ENCODE data around the gene WDTC1. TPM values are rescaled to one million over a fixed set of nuclear protein-coding genes. Genes with fewer than 3 reads are reported as not detected.

The WDTC1 gene
- total RNA-seq, 1 experiment from 2014 or later = 37.1 TPM

DNA sequence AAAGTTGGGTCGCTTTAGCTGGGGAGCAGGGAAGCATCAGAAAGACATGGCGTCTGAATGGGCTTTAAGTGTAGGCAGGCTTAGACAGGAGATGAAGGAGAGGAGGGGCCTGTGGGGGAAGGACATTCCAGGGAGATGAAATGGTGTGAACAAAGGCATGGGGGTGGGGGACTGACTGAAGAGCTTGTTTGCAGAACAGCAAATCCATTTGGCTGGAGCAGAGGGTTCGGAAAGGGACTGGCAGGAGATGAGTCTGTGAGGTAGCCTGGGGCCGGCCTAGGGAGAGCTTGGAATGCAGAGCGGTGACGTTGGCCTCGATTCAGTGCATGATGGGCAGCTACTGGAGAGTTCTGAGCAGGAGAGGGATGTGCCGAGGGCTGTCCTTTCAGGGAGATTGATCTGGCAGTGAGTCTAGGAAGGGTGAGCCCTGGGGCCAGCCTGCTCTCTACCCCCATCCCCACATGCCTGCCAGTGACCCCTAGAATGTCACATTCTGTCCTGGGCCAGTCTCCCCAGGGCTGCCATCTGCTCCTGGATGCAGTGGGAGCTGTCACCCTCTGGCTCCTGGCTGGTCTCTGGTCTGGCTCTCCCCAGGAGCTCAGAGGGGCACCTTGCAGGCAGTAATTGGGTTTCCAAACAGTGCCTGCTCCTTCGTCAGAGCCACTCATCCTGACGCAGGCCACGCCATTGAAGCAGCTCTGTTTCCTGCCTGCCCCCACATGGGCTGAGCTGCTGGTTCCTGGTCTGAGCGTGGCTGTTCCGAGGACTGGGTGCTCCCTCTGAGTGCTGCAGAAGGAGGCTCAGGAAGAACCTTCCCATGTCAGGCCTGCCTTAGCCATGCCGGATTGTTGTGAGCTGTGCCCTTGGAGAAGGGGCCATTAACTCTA, 65.2 kb downstream of the WDTC1 start:
- BruUV-seq (replicated peaks) = no TSS peak
- CTCF ChIA-PET = interaction anchor here (0.5 to 2.0 kb wide), 8 partner anchors 33 to 409 kb away, joined by 3 to 4 read pairs (median 4); partner anchors contain the start of genes GPN2 and MAP3K6
- H3K4me2 ChIP-seq = no peak overlapping the region

DNA sequence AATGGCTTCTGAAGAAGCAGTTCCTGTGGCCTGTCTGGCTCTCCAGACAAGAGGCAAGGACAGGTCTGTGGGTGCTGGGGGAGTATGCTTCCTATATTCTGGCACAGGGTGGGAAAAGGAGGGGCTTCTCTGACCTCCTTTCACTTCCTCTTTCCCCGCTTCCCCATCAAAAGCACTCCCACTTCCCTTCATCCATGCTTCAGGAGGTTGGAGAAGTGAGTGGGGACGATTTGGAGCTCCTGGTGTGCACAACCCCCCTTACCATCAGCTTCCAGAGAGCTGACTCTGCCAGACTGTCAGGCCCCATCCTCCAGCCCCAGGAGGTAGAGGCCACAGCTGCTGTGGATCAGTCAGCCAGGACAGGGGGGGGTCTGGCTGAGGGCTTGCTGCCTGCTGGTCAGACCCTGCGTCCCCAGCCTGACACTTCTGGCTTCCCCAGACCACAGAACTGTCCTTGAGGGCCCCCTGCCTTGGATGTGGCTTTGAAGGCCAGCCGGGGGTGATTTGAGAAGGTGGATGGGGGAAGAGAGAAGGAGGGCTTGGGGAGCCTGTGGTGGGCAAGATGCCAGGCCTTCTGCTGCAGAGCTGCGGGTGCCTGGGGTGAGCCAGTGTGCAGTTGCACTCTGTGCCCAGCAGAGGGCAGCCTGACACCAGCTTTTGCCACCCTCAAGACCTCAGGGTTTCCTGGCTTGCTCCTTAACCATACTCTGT, 66.1 kb downstream of the WDTC1 start:
- Histone ChIP-seq H4K20me1 (ENCODE audit: insufficient read depth) (no peaks in the 10 kb centered on the region), H3K4me2 (no peak overlapping the region), H2AFZ (no peak overlapping the region), H3K79me2 (ENCODE audit: low read depth) (no peaks in the 10 kb centered on the region), H3K4me3 (no peak overlapping the region), H3K4me1 (replicated peaks; ENCODE audit: insufficient read depth) (no peaks in the 10 kb centered on the region), H3K27ac (no peak overlapping the region), H3K27me3 (ENCODE audit: insufficient read depth, low read depth) (no peaks in the 10 kb centered on the region), H3K9me3 (ENCODE audit: insufficient read depth, low read depth) (no peaks in the 10 kb centered on the region), H3F3A (ENCODE audit: insufficient read depth, low read depth) (no peaks in the 10 kb centered on the region), H3K9me2 (ENCODE audit: insufficient read depth) (no peaks in the 10 kb centered on the region), H3K36me3 (ENCODE audit: low read depth) (no peaks in the 10 kb centered on the region)
- ChIA-PET CTCF (interaction anchor here (0.5 to 2.0 kb wide), 9 partner anchors 24 to 410 kb away, joined by 3 to 9 read pairs (median 4); partner anchors contain the start of genes GPN2 and MAP3K6), POLR2A (ENCODE audit: unreplicated experiment) (no interaction called here)
- TF ChIP-seq, protein P1, sequence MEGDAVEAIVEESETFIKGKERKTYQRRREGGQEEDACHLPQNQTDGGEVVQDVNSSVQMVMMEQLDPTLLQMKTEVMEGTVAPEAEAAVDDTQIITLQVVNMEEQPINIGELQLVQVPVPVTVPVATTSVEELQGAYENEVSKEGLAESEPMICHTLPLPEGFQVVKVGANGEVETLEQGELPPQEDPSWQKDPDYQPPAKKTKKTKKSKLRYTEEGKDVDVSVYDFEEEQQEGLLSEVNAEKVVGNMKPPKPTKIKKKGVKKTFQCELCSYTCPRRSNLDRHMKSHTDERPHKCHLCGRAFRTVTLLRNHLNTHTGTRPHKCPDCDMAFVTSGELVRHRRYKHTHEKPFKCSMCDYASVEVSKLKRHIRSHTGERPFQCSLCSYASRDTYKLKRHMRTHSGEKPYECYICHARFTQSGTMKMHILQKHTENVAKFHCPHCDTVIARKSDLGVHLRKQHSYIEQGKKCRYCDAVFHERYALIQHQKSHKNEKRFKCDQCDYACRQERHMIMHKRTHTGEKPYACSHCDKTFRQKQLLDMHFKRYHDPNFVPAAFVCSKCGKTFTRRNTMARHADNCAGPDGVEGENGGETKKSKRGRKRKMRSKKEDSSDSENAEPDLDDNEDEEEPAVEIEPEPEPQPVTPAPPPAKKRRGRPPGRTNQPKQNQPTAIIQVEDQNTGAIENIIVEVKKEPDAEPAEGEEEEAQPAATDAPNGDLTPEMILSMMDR (conservative IDR thresholded peaks at IDR 0.05) = peak; percentile 88
- no peak for TF ChIP-seq EZH2 (IDR thresholded peaks at IDR 0.05; ENCODE audit: low read depth)
- DNase-seq = peak; percentile 43 to 80
- no TSS peak for BruUV-seq (replicated peaks)
- intact Hi-C loops (cut with micrococcal nuclease; ENCODE audit: unreplicated experiment) = loop anchor here (1.0 to 2.0 kb wide), 5 partner anchors 88 to 362 kb away; no protein-coding TSS in a partner anchor

More for the DNA sequence above, 65.2 kb downstream of the WDTC1 start:
- Histone ChIP-seq H3K4me1 (replicated peaks; ENCODE audit: insufficient read depth) (no peaks in the 10 kb centered on the region), H3K36me3 (ENCODE audit: low read depth) (no peaks in the 10 kb centered on the region), H4K20me1 (ENCODE audit: insufficient read depth) (no peaks in the 10 kb centered on the region), H3K27ac (no peak overlapping the region), H2AFZ (no peak overlapping the region), H3K79me2 (ENCODE audit: low read depth) (no peaks in the 10 kb centered on the region), H3K9me2 (ENCODE audit: insufficient read depth) (no peaks in the 10 kb centered on the region), H3K9me3 (ENCODE audit: insufficient read depth, low read depth) (no peaks in the 10 kb centered on the region), H3F3A (ENCODE audit: insufficient read depth, low read depth) (no peaks in the 10 kb centered on the region), H3K27me3 (ENCODE audit: insufficient read depth, low read depth) (no peaks in the 10 kb centered on the region), H3K4me3 (no peak overlapping the region)
- POLR2A ChIA-PET (ENCODE audit: unreplicated experiment) = interaction anchor here (0.6 kb wide), 1 partner anchor 240 kb away, joined by 7 read pairs; no protein-coding TSS in a partner anchor
- DNase-seq = peak in 1 of 2 experiments; percentile 18
- intact Hi-C loops (cut with micrococcal nuclease; ENCODE audit: unreplicated experiment) = loop anchor here (1.0 to 2.0 kb wide), 2 partner anchors 197 to 363 kb away; no protein-coding TSS in a partner anchor
- no peak for TF ChIP-seq EZH2 (IDR thresholded peaks at IDR 0.05; ENCODE audit: low read depth)
- TF ChIP-seq, protein P1 (conservative IDR thresholded peaks at IDR 0.05) = no peak

DNA sequence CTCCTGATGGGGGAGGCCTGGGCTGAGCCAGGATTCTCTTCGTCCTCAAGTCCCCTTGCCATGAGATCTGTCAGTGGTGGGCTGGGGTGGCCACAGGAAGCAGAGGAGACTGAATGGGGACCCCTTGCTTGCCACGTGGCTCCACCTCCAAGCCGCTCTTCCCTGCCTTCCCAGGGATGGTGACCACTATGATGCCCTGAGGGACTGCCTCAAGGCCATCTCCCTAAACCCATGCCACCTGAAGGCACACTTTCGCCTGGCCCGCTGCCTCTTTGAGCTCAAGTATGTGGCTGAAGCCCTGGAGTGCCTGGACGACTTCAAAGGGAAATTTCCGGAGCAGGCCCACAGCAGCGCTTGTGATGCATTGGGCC, 66.6 kb downstream of the WDTC1 start:
- H3K4me2 ChIP-seq = no peak overlapping the region
- no peaks in the 10 kb centered on the region for H4K20me1 ChIP-seq (ENCODE audit: insufficient read depth)
- ChIA-PET CTCF (interaction anchor here (0.8 to 2.0 kb wide), 7 partner anchors 23 to 212 kb away, joined by 3 to 9 read pairs (median 4); no protein-coding TSS in a partner anchor), POLR2A (ENCODE audit: unreplicated experiment) (no interaction called here)
- no peaks in the 10 kb centered on the region for H3K79me2 ChIP-seq (ENCODE audit: low read depth)
- H3K9me3 ChIP-seq (ENCODE audit: insufficient read depth, low read depth) = no peaks in the 10 kb centered on the region
- intact Hi-C loops (cut with micrococcal nuclease; ENCODE audit: unreplicated experiment) = loop anchor here (1.0 to 2.0 kb wide), 4 partner anchors 87 to 362 kb away; no protein-coding TSS in a partner anchor
- DNase-seq = no peak
- no peak overlapping the region for H3K27ac ChIP-seq
- no peak overlapping the region for H3K4me3 ChIP-seq
- TF ChIP-seq EZH2 (IDR thresholded peaks at IDR 0.05; ENCODE audit: low read depth) = no peak
- TF ChIP-seq, protein P1 (conservative IDR thresholded peaks at IDR 0.05) = peak; percentile 18; the same call in 1 of the 2 replicates
- no TSS peak for BruUV-seq (replicated peaks)
- no peaks in the 10 kb centered on the region for H3K4me1 ChIP-seq (replicated peaks; ENCODE audit: insufficient read depth)
- H2AFZ ChIP-seq = no peak overlapping the region
- H3K9me2 ChIP-seq (ENCODE audit: insufficient read depth) = no peaks in the 10 kb centered on the region
- H3K36me3 ChIP-seq (ENCODE audit: low read depth) = no peaks in the 10 kb centered on the region
- no peaks in the 10 kb centered on the region for H3F3A ChIP-seq (ENCODE audit: insufficient read depth, low read depth)
- H3K27me3 ChIP-seq (ENCODE audit: insufficient read depth, low read depth) = no peaks in the 10 kb centered on the region
